DLD1 (cell line): ENCODE data around the gene SEC14L1.
"Not testable (repeated sequence)": the region's sequence is repeated elsewhere in the genome, so short reads cannot be mapped to it uniquely, and the experiment has no call there.

Experiments used
- in situ Hi-C: cut with HindIII; loops from 2 replicates; pipeline ENCODE4 v1.10.0; 2017; ENCODE audit warnings: low sequenced_read_pairs

Gene SEC14L1

DNA sequence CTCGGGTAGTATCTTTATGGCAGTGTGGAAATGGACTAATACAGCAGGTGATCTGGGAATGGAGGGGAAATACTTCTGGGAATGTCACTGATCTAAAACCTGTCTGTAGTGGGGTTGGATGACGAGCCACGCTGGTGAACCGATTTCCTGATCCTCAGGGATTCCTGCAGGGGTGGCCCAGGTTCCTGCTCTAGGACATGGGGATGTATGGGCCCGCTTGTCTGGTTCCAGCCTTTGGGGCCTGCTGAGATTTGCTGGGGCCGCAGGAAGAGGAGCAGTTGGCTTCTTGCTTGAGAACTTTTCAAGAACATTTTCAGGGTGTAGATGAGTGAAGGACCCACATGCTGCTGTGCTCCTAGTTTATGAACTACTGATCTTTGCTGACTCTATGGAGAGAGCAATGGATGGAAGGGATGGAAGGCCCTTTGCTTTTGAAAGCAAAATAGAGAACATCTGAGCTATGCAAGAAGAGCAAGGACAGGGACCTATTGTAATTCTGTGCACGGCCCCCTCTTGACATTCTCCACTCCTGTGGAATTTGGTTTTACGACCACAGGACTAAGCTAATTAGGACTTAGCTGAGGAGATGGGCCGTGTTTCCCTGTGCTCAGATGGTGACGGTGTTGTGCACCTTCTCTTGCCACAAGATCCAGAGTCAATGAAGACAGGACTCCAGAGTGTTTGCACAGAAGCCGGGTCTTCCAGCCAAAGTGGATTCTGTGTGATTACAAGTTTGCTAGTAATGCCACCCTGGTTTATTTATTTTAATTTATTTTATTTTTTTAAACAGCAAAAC is 90.5 kb downstream of the SEC14L1 start:
- in situ Hi-C loops: no loop called here

- in situ Hi-C loops: no loop called here
Measured at GRCh38 chr17:77233127-77233526, 92.4 kb downstream of the SEC14L1 start.

DNA sequence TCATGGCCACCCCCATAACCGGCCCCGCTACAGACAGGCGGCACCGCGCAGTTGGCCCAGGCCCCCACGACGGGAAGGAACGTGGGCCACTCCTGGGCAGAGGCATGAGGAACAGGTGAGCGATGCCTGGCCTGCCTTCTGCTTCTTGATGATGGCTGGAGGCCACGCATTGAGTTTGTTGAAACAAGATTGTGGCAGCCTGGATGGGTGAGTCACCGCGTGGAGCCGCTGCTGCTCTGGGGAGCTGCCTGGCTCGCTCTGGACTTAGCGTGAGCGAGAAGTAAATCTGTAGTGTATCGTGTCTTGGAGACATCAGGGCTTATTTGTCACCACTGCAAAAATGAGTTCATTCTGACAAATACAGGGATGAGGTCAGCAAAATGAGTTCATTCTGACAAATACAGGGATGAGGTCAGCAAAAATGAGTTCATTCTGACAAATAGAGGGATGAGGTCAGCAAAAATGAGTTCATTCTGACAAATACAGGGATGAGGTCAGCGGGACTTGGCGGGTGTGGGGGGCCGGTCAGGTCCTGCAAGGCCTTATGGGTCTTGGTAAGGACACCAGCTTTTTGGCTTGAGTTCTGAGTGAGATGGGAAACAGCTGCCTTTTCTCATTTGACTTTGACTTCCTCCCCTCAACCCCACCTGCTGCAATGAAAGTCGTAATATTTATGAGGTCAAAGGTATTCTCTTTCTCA is 93.0 kb downstream of the SEC14L1 start:
- in situ Hi-C loops: no loop called here

DNA sequence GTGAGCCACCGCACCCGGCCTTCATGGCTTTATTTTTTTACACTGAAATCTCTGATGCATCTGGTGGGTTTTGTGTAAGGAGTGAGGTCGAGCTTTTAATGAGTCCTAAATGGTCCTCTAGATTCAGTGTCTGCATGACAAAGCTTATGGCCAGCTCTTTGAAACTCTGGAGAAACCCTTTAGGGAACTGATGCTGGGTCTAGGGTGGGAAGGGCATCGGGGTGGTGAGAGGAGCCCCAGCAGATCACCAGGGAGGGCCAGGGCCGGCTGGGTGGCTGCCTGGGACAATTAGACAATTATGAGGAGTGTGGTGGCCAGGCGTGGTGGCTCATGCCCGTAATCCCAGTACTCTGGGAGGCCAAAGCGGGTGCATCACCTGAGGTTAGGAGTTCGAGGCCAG is 93.9 kb downstream of the SEC14L1 start:
- in situ Hi-C loops: no loop called here

DNA sequence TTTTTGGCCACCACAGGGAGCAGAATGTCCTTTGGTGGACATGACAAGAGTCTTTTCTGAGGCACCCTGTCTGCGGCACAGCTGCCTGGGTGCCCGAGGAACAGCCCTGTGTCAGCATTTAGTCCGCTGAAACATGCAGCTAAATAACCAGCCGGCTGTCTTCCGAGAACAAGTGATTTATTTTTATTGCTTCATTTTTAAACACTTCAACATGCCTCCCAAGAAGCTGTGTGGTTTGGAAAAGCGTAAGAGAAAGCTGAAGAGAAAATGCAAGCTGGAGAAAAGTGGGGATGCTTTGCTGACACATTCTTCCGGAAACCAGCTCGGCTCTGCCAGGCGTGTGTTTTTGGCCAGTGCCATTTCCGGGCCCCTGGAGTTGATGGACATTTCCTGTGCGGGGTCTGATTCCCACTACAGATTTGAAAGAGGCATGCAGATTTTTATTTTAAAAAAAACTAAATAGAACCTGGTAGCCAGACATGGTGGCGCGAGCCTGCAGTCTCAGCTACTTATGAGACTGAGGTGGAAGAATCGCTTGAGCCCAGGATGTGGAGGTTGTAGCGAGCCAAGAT is 94.7 kb downstream of the SEC14L1 start:
- in situ Hi-C loops: no loop called here

DNA sequence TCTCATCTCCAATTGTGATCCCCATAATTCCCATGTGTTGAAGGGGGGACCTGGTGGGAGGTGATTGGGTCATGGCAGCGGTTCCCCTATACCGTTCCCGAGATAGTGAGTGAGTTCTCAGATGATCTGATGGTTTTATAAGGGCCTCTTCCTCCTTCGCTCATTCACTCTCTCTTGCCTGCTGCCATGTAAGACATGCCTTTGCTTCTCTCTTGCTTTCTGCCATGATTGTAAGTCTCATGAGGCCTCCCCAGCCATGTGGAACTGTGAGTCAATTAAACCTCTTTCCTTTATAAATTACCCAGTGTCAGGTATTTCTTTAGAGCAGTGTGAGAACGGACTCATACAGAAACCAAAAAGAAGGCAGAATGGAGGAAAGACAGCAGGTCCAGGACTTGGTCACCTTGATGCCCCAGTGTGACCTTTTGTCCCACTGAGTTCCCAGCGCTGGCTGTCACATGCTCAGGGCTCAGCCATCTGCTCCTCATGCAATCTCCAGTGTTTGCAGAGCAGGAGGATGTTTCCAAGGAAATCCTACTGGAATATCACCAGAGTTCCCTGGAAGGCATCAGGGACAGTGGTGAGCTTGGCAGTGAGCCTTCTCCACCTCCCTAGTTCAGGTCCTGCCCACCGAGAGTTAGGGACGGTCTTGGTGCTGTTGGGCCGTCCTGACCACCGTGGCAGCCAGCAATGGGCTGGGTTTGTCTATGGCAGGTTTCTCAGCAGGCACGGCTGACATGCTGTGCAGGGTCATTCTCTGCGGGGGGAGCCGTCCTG is 96.7 kb downstream of the SEC14L1 start:
- in situ Hi-C loops: no loop called here

DNA sequence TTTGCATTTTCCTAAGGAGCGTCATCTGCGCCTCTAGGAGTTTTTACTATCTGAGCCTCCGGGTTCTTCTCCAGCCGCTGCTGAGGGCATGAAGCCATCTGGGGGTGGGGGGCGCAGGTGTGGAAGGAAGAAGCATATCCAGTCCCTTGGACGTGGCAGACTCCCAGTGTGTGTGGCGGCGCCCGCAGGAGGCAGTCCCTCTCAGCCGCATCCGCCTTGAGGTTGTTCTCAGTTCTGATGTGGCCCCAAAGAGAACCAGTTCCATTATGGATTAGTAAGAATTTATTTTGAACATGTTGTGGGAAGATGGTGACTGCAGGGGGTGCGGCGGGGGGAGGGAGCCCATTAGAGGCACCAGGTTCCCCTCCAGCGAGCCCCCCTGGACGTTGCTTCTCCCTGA is 100.2 kb downstream of the SEC14L1 start:
- in situ Hi-C loops: no loop called here

DNA sequence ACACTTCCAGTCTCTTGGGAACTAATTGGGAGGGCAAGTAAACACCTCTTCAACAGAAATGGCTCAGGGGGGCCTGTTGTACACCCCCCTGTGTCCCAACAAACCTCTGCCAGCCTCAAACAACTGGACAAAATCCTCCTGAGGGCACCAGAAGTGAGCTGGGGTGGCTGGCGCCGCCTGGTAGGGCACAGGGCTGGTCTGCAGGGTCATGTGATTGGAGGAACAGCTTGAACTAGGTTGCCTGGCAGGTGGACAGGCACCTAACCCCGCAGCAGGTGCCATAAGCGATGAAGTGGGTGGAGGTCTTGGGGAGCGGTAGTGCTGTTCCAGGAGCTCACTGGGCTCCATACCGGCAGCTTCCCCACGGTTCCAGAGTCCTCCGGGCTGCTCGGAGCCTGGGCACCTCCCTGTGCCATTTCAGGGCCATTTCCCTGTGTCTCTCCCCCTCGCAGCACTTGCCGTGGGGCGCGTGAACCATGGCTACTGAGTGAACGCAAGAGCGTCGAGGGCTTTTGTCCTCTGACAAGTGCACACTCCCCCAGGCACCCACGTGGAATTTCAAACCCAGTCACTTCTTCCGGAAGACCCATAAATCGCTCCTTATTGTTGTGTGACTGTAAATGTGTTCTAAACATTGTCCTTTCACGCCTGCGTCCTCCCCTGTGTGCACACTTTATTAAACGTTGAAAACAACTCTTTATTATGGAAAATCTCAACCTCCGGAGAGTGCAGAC is 101.5 kb downstream of the SEC14L1 start:
- in situ Hi-C loops: no loop called here

- in situ Hi-C loops: no loop called here
Measured at GRCh38 chr17:77245162-77245926, 104.6 kb downstream of the SEC14L1 start.

- in situ Hi-C loops: no loop called here
Measured at GRCh38 chr17:77246110-77247047, 105.6 kb downstream of the SEC14L1 start.

DNA sequence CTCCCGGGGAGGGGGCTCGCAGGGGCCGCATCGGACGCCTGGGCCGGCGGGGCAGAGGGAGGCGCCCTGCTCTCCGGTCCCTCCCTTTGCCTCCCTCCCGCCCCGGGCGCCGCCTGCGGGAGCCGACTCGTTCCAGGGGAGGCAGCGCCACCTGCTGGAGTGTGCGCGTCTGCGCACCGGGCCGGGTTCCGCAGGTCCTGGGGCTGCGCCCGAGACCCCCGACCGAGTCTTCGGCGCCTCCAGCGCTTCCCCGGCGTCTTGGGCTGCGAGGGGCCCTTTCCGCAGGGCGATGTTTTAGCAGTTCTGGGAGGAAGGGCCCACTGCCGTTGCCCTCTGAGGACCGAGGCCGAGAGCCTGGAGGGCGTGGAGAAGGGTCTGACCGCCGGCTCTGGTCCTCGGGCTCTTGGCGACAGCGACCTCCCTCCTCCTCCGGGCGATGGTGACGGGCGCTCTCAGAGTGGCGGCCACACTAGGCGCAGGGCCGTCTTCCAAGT is 106.3 kb downstream of the SEC14L1 start:
- in situ Hi-C loops: no loop called here

DNA sequence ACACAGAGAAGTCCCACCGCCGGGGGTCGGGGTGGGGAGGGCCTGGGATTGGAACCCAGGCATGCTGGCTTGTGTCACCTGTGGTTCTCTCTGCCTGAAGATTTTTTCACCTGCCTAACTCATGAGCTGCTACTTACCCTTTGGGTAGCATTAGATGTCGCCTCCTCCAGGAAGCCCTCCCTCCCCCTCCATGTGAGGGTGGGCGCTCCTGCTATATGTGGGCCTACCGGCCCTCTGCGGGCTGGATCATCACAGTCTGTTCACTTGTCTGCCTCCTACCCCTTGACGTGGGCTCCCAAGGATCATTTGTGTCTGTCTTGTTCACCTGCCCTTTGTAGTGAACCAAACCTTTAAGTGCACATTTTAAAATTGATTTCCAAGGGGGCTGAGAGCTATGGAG is 106.8 kb downstream of the SEC14L1 start:
- in situ Hi-C loops: no loop called here

DNA sequence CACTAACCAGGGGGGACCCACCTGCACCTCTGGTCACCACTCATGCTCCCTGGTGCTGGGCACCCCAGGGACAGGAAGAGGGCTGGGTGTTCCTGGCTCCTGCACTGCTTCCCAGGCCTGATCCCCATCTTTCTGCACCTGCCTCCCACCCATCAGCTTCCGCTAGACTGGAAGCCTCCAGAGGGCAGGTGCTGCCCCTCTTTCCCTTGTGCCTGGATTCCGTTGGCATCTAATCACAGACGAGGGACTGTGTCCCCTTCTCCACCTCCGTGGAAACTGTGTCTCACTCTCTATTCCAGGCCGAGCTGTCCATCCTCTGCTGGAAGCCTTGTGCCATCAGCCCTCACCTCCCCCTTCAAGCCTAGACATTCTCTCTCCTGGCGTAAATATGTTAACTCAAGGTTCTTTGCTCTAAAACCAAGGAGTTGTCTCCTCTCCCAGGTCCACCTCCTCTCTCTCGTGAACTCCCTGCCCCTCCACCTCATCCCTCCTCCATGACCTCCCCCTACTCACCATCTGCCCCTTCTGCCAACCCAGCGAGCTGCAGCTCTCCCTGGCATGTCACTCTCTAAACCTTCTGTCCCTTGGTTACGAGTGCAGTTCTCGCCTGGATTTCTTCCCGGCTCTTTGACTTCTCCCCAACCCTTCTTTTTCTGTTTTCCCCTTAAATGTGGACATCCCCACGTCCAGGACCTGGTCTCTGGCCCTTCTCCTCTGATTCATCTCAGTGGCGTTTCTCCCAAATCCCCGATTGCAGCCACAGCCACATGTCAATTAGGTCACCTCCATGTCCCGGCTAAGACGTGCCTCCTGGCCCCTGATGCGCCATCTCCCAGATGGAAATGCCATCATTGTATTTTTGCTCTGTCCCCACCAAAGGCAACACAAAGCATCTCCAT is 107.7 kb downstream of the SEC14L1 start:
- in situ Hi-C loops: no loop called here

DNA sequence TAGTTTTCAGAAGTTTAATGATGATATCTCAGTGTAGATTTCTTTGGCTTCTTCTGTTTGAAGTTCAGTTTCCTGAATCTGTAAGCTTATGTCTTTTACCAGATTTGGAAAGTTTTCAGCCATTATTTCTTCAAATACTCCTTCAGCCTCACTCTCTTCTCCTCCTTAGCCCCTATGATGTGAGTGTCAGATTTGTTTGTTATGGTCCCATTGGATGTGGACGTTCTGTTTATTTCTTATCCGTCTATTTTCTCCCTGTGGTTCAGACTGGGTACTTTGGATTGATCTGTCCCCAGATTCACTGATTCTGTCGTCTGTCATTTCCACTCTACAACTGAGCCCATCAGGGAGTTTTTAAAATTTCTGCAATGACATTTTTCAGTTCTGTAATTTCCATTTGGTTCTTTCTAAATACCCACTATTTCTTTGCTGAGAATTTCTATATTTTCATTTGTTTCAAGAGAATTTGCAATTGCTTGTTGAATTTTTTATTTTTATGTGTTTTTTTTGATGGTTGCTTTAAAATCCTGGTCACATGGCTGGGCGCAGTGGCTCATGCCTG is 110.9 kb downstream of the SEC14L1 start:
- in situ Hi-C loops: no loop called here

DNA sequence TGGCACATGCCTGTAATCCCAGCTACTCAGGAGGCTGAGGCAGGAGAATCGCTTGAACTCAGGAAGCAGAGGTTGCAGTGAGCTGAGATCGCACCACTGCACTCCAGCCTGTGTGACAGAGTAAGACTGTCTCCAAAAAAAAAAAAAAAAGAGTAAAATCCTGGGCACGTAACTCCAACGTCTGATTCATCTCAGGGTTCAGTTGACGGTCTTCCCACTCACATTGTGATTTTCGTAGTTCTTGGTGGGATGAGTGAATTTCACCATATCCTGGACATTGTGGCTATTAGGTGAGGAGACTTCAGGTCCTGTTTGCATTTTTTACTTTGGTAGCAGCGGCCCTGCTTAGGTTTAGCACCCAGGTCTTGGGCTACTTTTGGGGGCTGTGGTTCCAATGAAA is 111.5 kb downstream of the SEC14L1 start:
- in situ Hi-C loops: not testable (repeated sequence)

DNA sequence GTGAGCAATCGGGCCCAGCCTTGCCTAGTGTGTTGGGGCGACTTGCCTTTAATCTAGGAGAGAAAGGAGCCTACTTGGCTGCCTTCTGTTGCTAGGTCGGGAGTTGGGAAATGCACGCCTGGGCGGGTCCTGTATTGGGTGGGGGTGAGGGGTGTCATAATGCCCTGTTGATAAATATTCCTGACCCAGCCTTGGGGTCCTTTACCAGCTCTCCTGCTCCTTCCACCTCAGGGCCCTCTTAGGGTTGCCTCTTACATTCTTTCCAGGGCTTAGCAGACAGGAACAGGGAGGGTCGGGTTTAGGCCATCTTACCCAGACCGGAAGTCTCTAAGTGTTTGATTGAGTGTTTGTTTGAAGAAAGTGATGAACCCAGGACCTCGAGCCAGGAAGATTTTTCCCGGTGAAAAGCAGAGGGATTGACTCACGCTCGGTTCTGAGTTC is 112.9 kb downstream of the SEC14L1 start:
- in situ Hi-C loops: no loop called here
